Astrocyte (in vitro differentiated cells and primary cell): ENCODE results near the gene ELOVL2. TPM values are rescaled to one million over a fixed set of nuclear protein-coding genes. Genes with fewer than 3 reads are reported as not detected.

ENCODE experiments used
- DNase-seq: peaks from one replicate; pipeline ENCODE4 v3.0.0-alpha.2; 2010; ENCODE audit warnings: low read depth
- FAIRE-seq: peaks from 2 replicates; lab custom pipeline; 2011; peaks lifted over from hg19 to GRCh38; lab: Jason Lieb, UNC
- H2AFZ ChIP-seq: 2 replicates; pipeline ENCODE4 v1.6.0; 2012; ENCODE audit warnings: low read depth, low read length, inconsistent platforms
- H3K27ac ChIP-seq: 2 replicates; pipeline ENCODE4 v1.5.1; 2011; ENCODE audit warnings: low read depth, low read length, inconsistent platforms
- H3K27me3 ChIP-seq: 2 replicates; pipeline ENCODE4 v1.6.0; 2011; ENCODE audit warnings: low read length, inconsistent platforms; ENCODE audit not compliant: insufficient read depth
- H3K36me3 ChIP-seq: 2 replicates; pipeline ENCODE4 v1.5.1; 2011; ENCODE audit warnings: low read length, inconsistent platforms; ENCODE audit not compliant: insufficient read depth
- H3K4me1 ChIP-seq: 2 replicates; pipeline ENCODE4 v1.5.1; 2011; ENCODE audit warnings: low read length, inconsistent platforms; ENCODE audit not compliant: insufficient read depth
- H3K4me2 ChIP-seq: 2 replicates; pipeline ENCODE4 v1.6.0; 2012; ENCODE audit warnings: low read length, inconsistent platforms
- H3K4me3 ChIP-seq: 2 replicates; pipeline ENCODE4 v1.5.1; 2011; ENCODE audit warnings: low read depth, mild to moderate bottlenecking, low read length, inconsistent platforms; ENCODE audit not compliant: insufficient read depth
- H3K79me2 ChIP-seq: 2 replicates; pipeline ENCODE4 v1.6.0; 2012; ENCODE audit warnings: mild to moderate bottlenecking, low read length, inconsistent platforms; ENCODE audit not compliant: insufficient read depth
- H3K9ac ChIP-seq: 2 replicates; pipeline ENCODE4 v1.6.0; 2012; ENCODE audit warnings: mild to moderate bottlenecking, low read length, inconsistent platforms
- H3K9me3 ChIP-seq: 2 replicates; pipeline ENCODE4 v1.5.1; 2012; ENCODE audit warnings: low read depth, mild to moderate bottlenecking, low read length, inconsistent platforms; ENCODE audit not compliant: insufficient read depth
- H4K20me1 ChIP-seq: 2 replicates; pipeline ENCODE4 v1.6.0; 2012; ENCODE audit warnings: low read length, inconsistent platforms; ENCODE audit not compliant: insufficient read depth
- H3K27ac Mint-ChIP-seq: one replicate; pipeline ENCODE4 v1.8.0; 2021; ENCODE audit warnings: mild to moderate bottlenecking, mixed read lengths; ENCODE audit not compliant: unreplicated experiment
- H3K27me3 Mint-ChIP-seq: one replicate; pipeline ENCODE4 v1.8.0; 2021; ENCODE audit warnings: low read depth, mixed read lengths; ENCODE audit not compliant: unreplicated experiment
- H3K36me3 Mint-ChIP-seq: one replicate; pipeline ENCODE4 v1.8.0; 2021; ENCODE audit warnings: low read depth, mixed read lengths; ENCODE audit not compliant: unreplicated experiment
- H3K4me1 Mint-ChIP-seq: one replicate; pipeline ENCODE4 v1.8.0; 2021; ENCODE audit warnings: low read depth, mixed read lengths; ENCODE audit not compliant: unreplicated experiment
- H3K4me3 Mint-ChIP-seq: one replicate; pipeline ENCODE4 v1.8.0; 2021; ENCODE audit warnings: mild to moderate bottlenecking, moderate library complexity, mixed read lengths; ENCODE audit not compliant: unreplicated experiment
- H3K9me3 Mint-ChIP-seq: one replicate; pipeline ENCODE4 v1.8.0; 2021; ENCODE audit warnings: mild to moderate bottlenecking, mixed read lengths; ENCODE audit not compliant: unreplicated experiment
- EZH2 ChIP-seq: IDR thresholded peaks from 2 replicates; pipeline ENCODE4 v1.6.1; 2012; ENCODE audit warnings: mild to moderate bottlenecking, low read length, inconsistent platforms; ENCODE audit not compliant: insufficient read depth
- total RNA-seq: library from RNA; stranded (reverse); gene quantifications from 2 replicates; pipeline ENCODE4 v1.2.1, GENCODE V29; 2021
- TF ChIP-seq, protein P1 (sequence below): IDR thresholded peaks from 2 replicates; pipeline ENCODE4 v1.5.1; 2011; ENCODE audit warnings: low read depth, mild to moderate bottlenecking, inconsistent platforms, low read length, moderate library complexity; ENCODE audit not compliant: insufficient read depth

Gene ELOVL2
- total RNA-seq, 1 donor from 2014 or later: 5.7 TPM

DNA sequence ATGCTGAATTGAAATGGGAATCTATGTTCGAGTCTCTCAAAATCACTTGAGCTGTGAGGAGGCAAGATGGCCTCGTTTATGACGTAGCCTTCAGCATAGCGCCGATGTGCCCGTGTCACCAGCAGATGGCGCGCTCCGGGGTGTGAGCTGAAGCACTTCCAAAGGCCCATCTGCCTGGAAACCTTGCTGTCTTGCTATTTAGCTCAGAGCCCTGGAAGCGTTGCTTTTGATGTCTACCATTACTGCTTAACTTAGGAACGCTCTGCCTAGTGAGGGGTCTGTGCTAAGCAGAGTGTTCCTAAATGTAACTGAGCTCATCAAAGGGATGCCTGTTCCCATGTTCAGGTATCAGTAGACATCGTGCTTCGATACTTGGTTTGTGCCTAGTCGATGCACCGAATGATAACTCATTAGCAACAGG is 89.5 kb downstream of the ELOVL2 start:
- H4K20me1 ChIP-seq: no peaks in the 10 kb centered on the region
- no peaks in the 10 kb centered on the region for H3K36me3 ChIP-seq
- no peak overlapping the region for H3K9ac ChIP-seq
- no peak overlapping the region for H2AFZ ChIP-seq
- TF ChIP-seq, protein P1, sequence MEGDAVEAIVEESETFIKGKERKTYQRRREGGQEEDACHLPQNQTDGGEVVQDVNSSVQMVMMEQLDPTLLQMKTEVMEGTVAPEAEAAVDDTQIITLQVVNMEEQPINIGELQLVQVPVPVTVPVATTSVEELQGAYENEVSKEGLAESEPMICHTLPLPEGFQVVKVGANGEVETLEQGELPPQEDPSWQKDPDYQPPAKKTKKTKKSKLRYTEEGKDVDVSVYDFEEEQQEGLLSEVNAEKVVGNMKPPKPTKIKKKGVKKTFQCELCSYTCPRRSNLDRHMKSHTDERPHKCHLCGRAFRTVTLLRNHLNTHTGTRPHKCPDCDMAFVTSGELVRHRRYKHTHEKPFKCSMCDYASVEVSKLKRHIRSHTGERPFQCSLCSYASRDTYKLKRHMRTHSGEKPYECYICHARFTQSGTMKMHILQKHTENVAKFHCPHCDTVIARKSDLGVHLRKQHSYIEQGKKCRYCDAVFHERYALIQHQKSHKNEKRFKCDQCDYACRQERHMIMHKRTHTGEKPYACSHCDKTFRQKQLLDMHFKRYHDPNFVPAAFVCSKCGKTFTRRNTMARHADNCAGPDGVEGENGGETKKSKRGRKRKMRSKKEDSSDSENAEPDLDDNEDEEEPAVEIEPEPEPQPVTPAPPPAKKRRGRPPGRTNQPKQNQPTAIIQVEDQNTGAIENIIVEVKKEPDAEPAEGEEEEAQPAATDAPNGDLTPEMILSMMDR: peak; percentile 92
- no peak for TF ChIP-seq EZH2
- no peaks in the 10 kb centered on the region for H3K9me3 ChIP-seq
- H3K27ac Mint-ChIP-seq: no peak overlapping the region
- no peak overlapping the region for H3K27ac ChIP-seq
- H3K27me3 ChIP-seq: no peaks in the 10 kb centered on the region
- H3K9me3 Mint-ChIP-seq: peaks cover 4% of the 10 kb centered on the region
- FAIRE-seq (peak; percentile 26), DNase-seq (peak; percentile 46)
- H3K27me3 Mint-ChIP-seq: no peaks in the 10 kb centered on the region
- peaks cover 4% of the 10 kb centered on the region for H3K4me1 ChIP-seq
- peaks cover 2% of the 10 kb centered on the region for H3K4me1 Mint-ChIP-seq
- H3K4me3 Mint-ChIP-seq: no peak overlapping the region
- H3K4me3 ChIP-seq: no peak overlapping the region
- peaks cover 2% of the 10 kb centered on the region for H3K36me3 Mint-ChIP-seq
- H3K4me2 ChIP-seq: no peak overlapping the region
- no peaks in the 10 kb centered on the region for H3K79me2 ChIP-seq

DNA sequence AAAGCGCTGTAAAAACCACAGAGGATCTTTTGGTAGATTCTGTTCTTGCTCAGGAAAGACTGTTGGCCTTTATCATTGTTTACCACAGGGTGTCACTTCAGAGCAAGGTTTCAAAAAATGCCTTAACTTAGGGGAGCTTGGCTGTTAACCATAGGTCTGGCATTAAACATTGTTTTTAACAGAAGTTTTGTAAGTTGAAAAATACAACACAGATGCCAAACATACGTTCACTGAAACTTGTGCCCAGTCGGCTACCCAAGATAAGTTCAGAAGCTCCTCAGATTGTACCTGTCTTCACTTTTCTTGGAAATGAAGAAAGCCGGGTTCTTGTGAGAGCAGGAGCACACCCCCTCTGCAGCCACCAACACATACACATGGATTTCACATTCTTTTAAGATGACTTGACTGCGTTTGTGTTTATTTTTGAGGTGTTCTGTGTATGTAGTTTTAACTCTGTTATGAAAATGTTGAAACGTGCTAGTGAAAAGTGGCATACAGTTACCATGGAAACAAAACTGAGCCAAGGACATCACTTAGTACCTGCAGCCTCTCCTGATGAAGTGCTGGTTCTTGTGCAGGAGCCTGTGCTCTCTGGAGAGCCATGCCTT is 92.3 kb downstream of the ELOVL2 start:
- peak; percentile 68 for DNase-seq
- Histone ChIP-seq H3K4me2 (peak overlapping the region; percentile 51), H3K27me3 (no peaks in the 10 kb centered on the region), H3K27ac (no peak overlapping the region), H3K79me2 (no peaks in the 10 kb centered on the region), H3K9me3 (no peaks in the 10 kb centered on the region), H4K20me1 (no peaks in the 10 kb centered on the region), H3K4me1 (peaks cover 4% of the 10 kb centered on the region), H3K4me3 (no peak overlapping the region), H3K36me3 (no peaks in the 10 kb centered on the region), H3K9ac (no peak overlapping the region), H2AFZ (no peak overlapping the region)
- Mint-ChIP-seq H3K36me3 (no peaks in the 10 kb centered on the region), H3K4me3 (no peak overlapping the region), H3K9me3 (no peaks in the 10 kb centered on the region), H3K27ac (no peak overlapping the region), H3K27me3 (no peaks in the 10 kb centered on the region), H3K4me1 (peaks cover 2% of the 10 kb centered on the region)
- FAIRE-seq: peak; percentile 76
- TF ChIP-seq, protein P1: peak; percentile 70
- no peak for TF ChIP-seq EZH2
